NCI-H526 (cell line): Measurements from ENCODE around the gene RGR.

ENCODE experiments used
- DNase-seq, 2 experiments: peaks; one replicate each; lab custom pipeline; 2025; lab: John Stamatoyannopoulos, UW

The RGR gene

GRCh38 chr10:84221916-84222315, 22.9 kb upstream of the RGR start:
- no peak for DNase-seq

GRCh38 chr10:84224411-84225028, 20.3 kb upstream of the RGR start:
- no peak for DNase-seq

- DNase-seq = no peak
Measured at GRCh38 chr10:84225427-84226173, 19.3 kb upstream of the RGR start, which contains the start of gene LRIT2. TSS of gene LRIT2 (minus strand) at chr10:84225544. CDS start at chr10:84225520, 24 bp downstream.

- DNase-seq = no peak
Measured at GRCh38 chr10:84226616-84227015, 18.2 kb upstream of the RGR start.

- no peak for DNase-seq
Measured at GRCh38 chr10:84227810-84228209, 17.0 kb upstream of the RGR start.

- DNase-seq = no peak
Measured at GRCh38 chr10:84230359-84230758, 14.5 kb upstream of the RGR start.

GRCh38 chr10:84232376-84232775, 12.5 kb upstream of the RGR start:
- no peak for DNase-seq

- no peak for DNase-seq
Measured at GRCh38 chr10:84233940-84234339, 10.9 kb upstream of the RGR start.

GRCh38 chr10:84234479-84234878, 10.4 kb upstream of the RGR start:
- no peak for DNase-seq

- no peak for DNase-seq
Measured at GRCh38 chr10:84235096-84235495, 9.8 kb upstream of the RGR start.

GRCh38 chr10:84236807-84237198, 8.1 kb upstream of the RGR start:
- no peak for DNase-seq

GRCh38 chr10:84237199-84238051, 7.4 kb upstream of the RGR start:
- DNase-seq = no peak

- DNase-seq = no peak
Measured at GRCh38 chr10:84238909-84239308, 5.9 kb upstream of the RGR start.

- DNase-seq = no peak
Measured at GRCh38 chr10:84241185-84241790, 3.6 kb upstream of the RGR start, which contains the start of gene LRIT1. TSS of gene LRIT1 (minus strand) at chr10:84241546. CDS start at chr10:84241439, 107 bp downstream.

GRCh38 chr10:84243759-84244158, 1.1 kb upstream of the RGR start:
- DNase-seq = no peak

GRCh38 chr10:84247496-84247895, 2.6 kb downstream of the RGR start:
- DNase-seq = no peak

GRCh38 chr10:84248794-84249193, 3.9 kb downstream of the RGR start:
- no peak for DNase-seq

- DNase-seq = no peak
Measured at GRCh38 chr10:84254552-84255478, 10.0 kb downstream of the RGR start.

GRCh38 chr10:84256510-84257342, 11.9 kb downstream of the RGR start:
- DNase-seq = peak in 1 of 2 experiments; percentile 56

GRCh38 chr10:84257343-84258020, 12.6 kb downstream of the RGR start:
- no peak for DNase-seq
